ENCODE results near the gene GTPBP4.

Gene GTPBP4

GRCh38 chr10:974785-975074 is 13.5 kb upstream of the GTPBP4 start:
- H3K36me3 Mint-ChIP-seq (ENCODE audit: low read depth): peaks cover 12% of the 10 kb centered on the region
- H3K4me1 Mint-ChIP-seq (ENCODE audit: low read depth): no peaks in the 10 kb centered on the region
- no peak overlapping the region for H3K4me3 Mint-ChIP-seq
- H3K27me3 Mint-ChIP-seq: no peaks in the 10 kb centered on the region
- H3K27ac Mint-ChIP-seq: no peak overlapping the region
- H3K9me3 Mint-ChIP-seq: peaks cover 16% of the 10 kb centered on the region

GRCh38 chr10:976316-976715 is 11.9 kb upstream of the GTPBP4 start:
- Mint-ChIP-seq H3K4me1 (ENCODE audit: low read depth) (no peaks in the 10 kb centered on the region), H3K9me3 (peaks cover 22% of the 10 kb centered on the region)

GRCh38 chr10:978826-979421 is 9.3 kb upstream of the GTPBP4 start:
- Mint-ChIP-seq H3K27me3 (no peaks in the 10 kb centered on the region), H3K27ac (no peak overlapping the region), H3K36me3 (ENCODE audit: low read depth) (peaks cover 26% of the 10 kb centered on the region), H3K4me1 (ENCODE audit: low read depth) (no peaks in the 10 kb centered on the region), H3K9me3 (peaks cover 22% of the 10 kb centered on the region), H3K4me3 (no peak overlapping the region)

More at GRCh38 chr10:976316-976715, 11.9 kb upstream of the GTPBP4 start:
- Mint-ChIP-seq H3K4me3 (no peak overlapping the region), H3K36me3 (ENCODE audit: low read depth) (peaks cover 26% of the 10 kb centered on the region), H3K27ac (no peak overlapping the region), H3K27me3 (no peaks in the 10 kb centered on the region)

GRCh38 chr10:980468-981093 is 7.7 kb upstream of the GTPBP4 start:
- Mint-ChIP-seq H3K36me3 (ENCODE audit: low read depth) (peaks cover 26% of the 10 kb centered on the region), H3K9me3 (peaks cover 22% of the 10 kb centered on the region), H3K27me3 (no peaks in the 10 kb centered on the region), H3K27ac (no peak overlapping the region), H3K4me3 (no peak overlapping the region), H3K4me1 (ENCODE audit: low read depth) (no peaks in the 10 kb centered on the region)

GRCh38 chr10:983401-983800 is 4.8 kb upstream of the GTPBP4 start:
- H3K27ac Mint-ChIP-seq: no peak overlapping the region
- no peaks in the 10 kb centered on the region for H3K27me3 Mint-ChIP-seq
- H3K4me1 Mint-ChIP-seq (ENCODE audit: low read depth): peaks cover 15% of the 10 kb centered on the region
- peaks cover 14% of the 10 kb centered on the region for H3K9me3 Mint-ChIP-seq
- no peak overlapping the region for H3K4me3 Mint-ChIP-seq
- peaks cover 23% of the 10 kb centered on the region for H3K36me3 Mint-ChIP-seq (ENCODE audit: low read depth)

- H3K9me3 Mint-ChIP-seq: peaks cover 9% of the 10 kb centered on the region
- H3K27ac Mint-ChIP-seq: no peak overlapping the region
- H3K4me1 Mint-ChIP-seq (ENCODE audit: low read depth): peaks cover 19% of the 10 kb centered on the region
- peaks cover 23% of the 10 kb centered on the region for H3K36me3 Mint-ChIP-seq (ENCODE audit: low read depth)
- no peaks in the 10 kb centered on the region for H3K27me3 Mint-ChIP-seq
- H3K4me3 Mint-ChIP-seq: no peak overlapping the region
These were observed 4.1 kb upstream of the GTPBP4 start for GRCh38 chr10:983971-984655.

- peaks cover 26% of the 10 kb centered on the region for H3K36me3 Mint-ChIP-seq (ENCODE audit: low read depth)
- H3K4me1 Mint-ChIP-seq (ENCODE audit: low read depth): peaks cover 32% of the 10 kb centered on the region
- H3K9me3 Mint-ChIP-seq: peaks cover 7% of the 10 kb centered on the region
- H3K27me3 Mint-ChIP-seq: no peaks in the 10 kb centered on the region
- H3K27ac Mint-ChIP-seq: no peak overlapping the region
- no peak overlapping the region for H3K4me3 Mint-ChIP-seq
These were observed 2.9 kb upstream of the GTPBP4 start for GRCh38 chr10:985361-985760.

GRCh38 chr10:986137-986825 is 2.0 kb upstream of the GTPBP4 start:
- peaks cover 27% of the 10 kb centered on the region for H3K36me3 Mint-ChIP-seq (ENCODE audit: low read depth)
- H3K4me1 Mint-ChIP-seq (ENCODE audit: low read depth): peaks cover 41% of the 10 kb centered on the region
- no peaks in the 10 kb centered on the region for H3K27me3 Mint-ChIP-seq
- H3K9me3 Mint-ChIP-seq: peaks cover under 1% of the 10 kb centered on the region
- H3K4me3 Mint-ChIP-seq: peak overlapping the region; percentile 93
- no peak overlapping the region for H3K27ac Mint-ChIP-seq

GRCh38 chr10:986881-987619 is 1.2 kb upstream of the GTPBP4 start:
- Mint-ChIP-seq H3K36me3 (ENCODE audit: low read depth) (peaks cover 29% of the 10 kb centered on the region), H3K9me3 (no peaks in the 10 kb centered on the region), H3K4me3 (peak overlapping the region; percentile 93), H3K27me3 (no peaks in the 10 kb centered on the region), H3K4me1 (ENCODE audit: low read depth) (peaks cover 43% of the 10 kb centered on the region), H3K27ac (peak overlapping the region; percentile 98)

GRCh38 chr10:987620-987869 is 689 bp upstream of the GTPBP4 start:
- Mint-ChIP-seq H3K36me3 (ENCODE audit: low read depth) (peaks cover 33% of the 10 kb centered on the region), H3K9me3 (no peaks in the 10 kb centered on the region), H3K4me3 (peak overlapping the region; percentile 93), H3K27ac (peak overlapping the region; percentile 98), H3K27me3 (no peaks in the 10 kb centered on the region), H3K4me1 (ENCODE audit: low read depth) (peaks cover 46% of the 10 kb centered on the region)

- H3K4me1 Mint-ChIP-seq (ENCODE audit: low read depth): peaks cover 48% of the 10 kb centered on the region
- no peaks in the 10 kb centered on the region for H3K27me3 Mint-ChIP-seq
- no peaks in the 10 kb centered on the region for H3K9me3 Mint-ChIP-seq
- H3K27ac Mint-ChIP-seq: peak overlapping the region; percentile 98
- H3K4me3 Mint-ChIP-seq: peak overlapping the region; percentile 93
- H3K36me3 Mint-ChIP-seq (ENCODE audit: low read depth): peaks cover 46% of the 10 kb centered on the region
These were observed 672 bp downstream of the GTPBP4 start for GRCh38 chr10:988667-989545.

- H3K27ac Mint-ChIP-seq: peak overlapping the region; percentile 77
- H3K4me3 Mint-ChIP-seq: peak overlapping the region; percentile 93
- peaks cover 48% of the 10 kb centered on the region for H3K4me1 Mint-ChIP-seq (ENCODE audit: low read depth)
- H3K36me3 Mint-ChIP-seq (ENCODE audit: low read depth): peaks cover 65% of the 10 kb centered on the region
- H3K9me3 Mint-ChIP-seq: no peaks in the 10 kb centered on the region
- H3K27me3 Mint-ChIP-seq: no peaks in the 10 kb centered on the region
These were observed 2.6 kb downstream of the GTPBP4 start for GRCh38 chr10:990808-991207.

GRCh38 chr10:992467-992866 is 4.2 kb downstream of the GTPBP4 start:
- H3K36me3 Mint-ChIP-seq (ENCODE audit: low read depth): peaks cover 79% of the 10 kb centered on the region
- H3K9me3 Mint-ChIP-seq: no peaks in the 10 kb centered on the region
- peak overlapping the region; percentile 8 for H3K4me3 Mint-ChIP-seq
- H3K27me3 Mint-ChIP-seq: no peaks in the 10 kb centered on the region
- H3K27ac Mint-ChIP-seq: no peak overlapping the region
- peaks cover 36% of the 10 kb centered on the region for H3K4me1 Mint-ChIP-seq (ENCODE audit: low read depth)

GRCh38 chr10:992871-993270 is 4.6 kb downstream of the GTPBP4 start:
- H3K27me3 Mint-ChIP-seq: no peaks in the 10 kb centered on the region
- H3K36me3 Mint-ChIP-seq (ENCODE audit: low read depth): peaks cover 83% of the 10 kb centered on the region
- H3K27ac Mint-ChIP-seq: peak overlapping the region; percentile 45
- H3K4me1 Mint-ChIP-seq (ENCODE audit: low read depth): peaks cover 33% of the 10 kb centered on the region
- no peaks in the 10 kb centered on the region for H3K9me3 Mint-ChIP-seq
- no peak overlapping the region for H3K4me3 Mint-ChIP-seq

Data from stimulated activated naive CD8-positive, alpha-beta T cell treated with anti-CD3 and anti-CD28 coated beads, Interleukin-15, Interleukin-2, amounts not matched to agents 100 ng/mL and 50 ng/mL, for 24 hours (primary cell).